Right lobe of liver (tissue), 6 donors: Measurements from ENCODE around the gene LIFR. TPM values are rescaled to one million over a fixed set of nuclear protein-coding genes. Genes with fewer than 3 reads are reported as not detected.

ENCODE experiments used
- ATAC-seq, 4 donors: fragments of 200-7000 bp; cut with Tn5 transposase; one replicate each; pipeline ENCODE4 v1.9.1; 2020; ENCODE audit warnings: mild to moderate bottlenecking in 4 of 4, moderate library complexity in 4 of 4
- DNase-seq, 3 donors: peaks; one replicate each; pipeline ENCODE4 v3.0.0-alpha.2; 2020
- H3K27ac ChIP-seq, 3 donors: fragments of 200-600 bp; one replicate each; pipeline ENCODE4 v1.8.0; 2022
- H3K27me3 ChIP-seq, 2 donors: fragments of 200-600 bp; one replicate each; pipeline ENCODE4 v1.8.0; 2022
- H3K36me3 ChIP-seq, 4 donors: fragments of 200-600 bp; sonication (generic) in 1 of 4; one replicate each; pipeline versions ENCODE4 v1.5.1 to v1.8.0; 2017 to 2022; ENCODE audit warnings: control low read depth in 1 of 4
- H3K4me1 ChIP-seq, 4 donors: fragments of 200-600 bp; sonication (generic) in 1 of 4; one replicate each; pipeline versions ENCODE4 v1.5.1 to v1.8.0; 2017 to 2022; ENCODE audit warnings: control low read depth in 1 of 4
- H3K4me3 ChIP-seq, 3 donors: fragments of 200-600 bp; one replicate each; pipeline ENCODE4 v1.8.0; 2022
- H3K9me3 ChIP-seq, 4 donors: fragments of 200-600 bp; sonication (generic) in 1 of 4; one replicate each; pipeline versions ENCODE4 v1.5.1 to v1.8.0; 2017 to 2022; ENCODE audit warnings: control low read depth in 1 of 4
- POLR2A ChIP-seq: fragments of 450-650 bp; IDR thresholded peaks from one replicate; pipeline ENCODE4 v1.6.1; 2017; ENCODE audit warnings: antibody characterized with exemption, mild to moderate bottlenecking
- WGBS: methylation state at CpG from one replicate; pipeline ENCODE4 v1.1.6; 2018; ENCODE audit warnings: low coverage, low lambda C conversion rate; ENCODE audit not compliant: insufficient coverage; ENCODE audit errors: missing lambda C conversion rate; 5-methylcytosine and 5-hydroxymethylcytosine counted together
- intact Hi-C, 2 donors: fragments of 100-400 bp; cut with DNase I; formaldehyde crosslinking; loops; one replicate each; pipeline versions ENCODE4 v1.11.2 to v1.14.1; 2022
- total RNA-seq, 6 experiments: library from RNA; depleted of rRNA in 2 of 6; stranded (reverse); fragments of >200 nt in 2 of 6; fragmentation: NEBNext Ultra II Directional in 3 of 6; extraction: Animal tissue kit (Norgen Biotek cat#: 25700) in 3 of 6; gene quantifications; one replicate each; pipeline versions ENCODE4 v1.1.0 to v1.2.4, GENCODE V29; 2016 to 2023
- TF ChIP-seq, protein P1 (sequence below), 4 donors: fragments of 200-600 bp in 3 of 4; fragments of 450-650 bp in 1 of 4; IDR thresholded peaks; one replicate each; pipeline versions ENCODE4 v1.5.1 to v1.8.0; 2016 to 2022; ENCODE audit warnings: antibody characterized with exemption in 4 of 4, mild to moderate bottlenecking in 2 of 4
- donor health status: DM: no; HTN: yes; CAD: no.
- donor health status: DM: no; HTN: no; CAD: no.
- donor health status: DM: no; HTN: no; CAD: no.
- donor health status: DM: no; HTN: yes; CAD: no.
- donor health status: DM: no; HTN: yes; CAD: no.

LIFR gene
- total RNA-seq, 6 experiments from 2014 or later, result 14.3 to 52.1 (median 28.2) TPM

GRCh38 chr5:38453506-38453905, 102.9 kb downstream of the LIFR start:
- Histone ChIP-seq H3K4me1 (no peaks in the 10 kb centered on the region), H3K4me3 (no peak overlapping the region), H3K9me3 (no peaks in the 10 kb centered on the region), H3K27ac (no peak overlapping the region), H3K36me3 (no peaks in the 10 kb centered on the region), H3K27me3 (no peaks in the 10 kb centered on the region)
- TF ChIP-seq, protein P1, sequence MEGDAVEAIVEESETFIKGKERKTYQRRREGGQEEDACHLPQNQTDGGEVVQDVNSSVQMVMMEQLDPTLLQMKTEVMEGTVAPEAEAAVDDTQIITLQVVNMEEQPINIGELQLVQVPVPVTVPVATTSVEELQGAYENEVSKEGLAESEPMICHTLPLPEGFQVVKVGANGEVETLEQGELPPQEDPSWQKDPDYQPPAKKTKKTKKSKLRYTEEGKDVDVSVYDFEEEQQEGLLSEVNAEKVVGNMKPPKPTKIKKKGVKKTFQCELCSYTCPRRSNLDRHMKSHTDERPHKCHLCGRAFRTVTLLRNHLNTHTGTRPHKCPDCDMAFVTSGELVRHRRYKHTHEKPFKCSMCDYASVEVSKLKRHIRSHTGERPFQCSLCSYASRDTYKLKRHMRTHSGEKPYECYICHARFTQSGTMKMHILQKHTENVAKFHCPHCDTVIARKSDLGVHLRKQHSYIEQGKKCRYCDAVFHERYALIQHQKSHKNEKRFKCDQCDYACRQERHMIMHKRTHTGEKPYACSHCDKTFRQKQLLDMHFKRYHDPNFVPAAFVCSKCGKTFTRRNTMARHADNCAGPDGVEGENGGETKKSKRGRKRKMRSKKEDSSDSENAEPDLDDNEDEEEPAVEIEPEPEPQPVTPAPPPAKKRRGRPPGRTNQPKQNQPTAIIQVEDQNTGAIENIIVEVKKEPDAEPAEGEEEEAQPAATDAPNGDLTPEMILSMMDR (IDR thresholded peaks at IDR 0.05), result no peak
- no peak for TF ChIP-seq POLR2A
- 33% methylated on average over 1 of the region's 3 CpGs for WGBS
- peak in 3 of 4 donors; percentile 31 to 56 (median 42) for ATAC-seq
- intact Hi-C loops, result no loop called here
- no peak for DNase-seq

DNA sequence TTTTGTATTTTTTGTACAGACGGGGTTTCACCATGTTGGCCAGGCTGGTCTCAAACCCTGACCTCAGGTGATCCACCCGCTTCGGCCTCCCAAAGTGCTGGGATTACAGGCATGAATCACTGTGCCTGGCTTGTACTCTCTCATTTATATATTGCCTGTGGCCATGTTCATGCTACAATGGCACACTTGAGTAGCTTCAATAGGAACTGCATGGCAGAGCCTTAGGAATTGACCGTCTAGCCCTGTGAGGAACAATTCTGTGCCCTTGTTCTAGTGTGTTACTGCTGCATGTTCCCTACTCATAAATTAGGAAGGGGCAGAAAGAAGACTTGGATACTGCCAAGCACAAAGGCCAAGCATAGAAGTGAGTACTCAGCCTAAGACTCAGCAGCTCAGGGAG, 104.2 kb downstream of the LIFR start:
- no peak for TF ChIP-seq POLR2A
- TF ChIP-seq, protein P1 (IDR thresholded peaks at IDR 0.05), result no peak
- H3K4me3 ChIP-seq, result no peak overlapping the region
- H3K9me3 ChIP-seq, result no peaks in the 10 kb centered on the region
- no peaks in the 10 kb centered on the region for H3K4me1 ChIP-seq
- H3K27ac ChIP-seq, result no peak overlapping the region
- 95% methylated on average over 3 of the region's 4 CpGs for WGBS
- H3K36me3 ChIP-seq, result no peaks in the 10 kb centered on the region
- ATAC-seq, result no peak
- intact Hi-C loops, result no loop called here
- H3K27me3 ChIP-seq, result no peaks in the 10 kb centered on the region
- no peak for DNase-seq

GRCh38 chr5:38451074-38451725, 105.2 kb downstream of the LIFR start:
- Histone ChIP-seq H3K36me3 (no peaks in the 10 kb centered on the region), H3K4me3 (no peak overlapping the region), H3K27ac (no peak overlapping the region), H3K4me1 (no peaks in the 10 kb centered on the region), H3K27me3 (no peaks in the 10 kb centered on the region), H3K9me3 (no peaks in the 10 kb centered on the region)
- no peak for DNase-seq
- TF ChIP-seq POLR2A, result no peak
- TF ChIP-seq, protein P1 (IDR thresholded peaks at IDR 0.05), result no peak
- WGBS, result 69% methylated on average over 8 of the region's 9 CpGs
- ATAC-seq, result no peak
- intact Hi-C loops, result no loop called here

- Histone ChIP-seq H3K9me3 (no peaks in the 10 kb centered on the region), H3K4me3 (no peak overlapping the region), H3K36me3 (no peaks in the 10 kb centered on the region), H3K4me1 (no peaks in the 10 kb centered on the region), H3K27me3 (no peaks in the 10 kb centered on the region), H3K27ac (no peak overlapping the region)
- intact Hi-C loops, result no loop called here
- 59% methylated on average over 3 of the region's 6 CpGs for WGBS
- TF ChIP-seq, protein P1 (IDR thresholded peaks at IDR 0.05), result no peak
- TF ChIP-seq POLR2A, result no peak
- DNase-seq (no peak), ATAC-seq (no peak)
Measured at GRCh38 chr5:38450627-38451026, 105.8 kb downstream of the LIFR start.
